Urinary bladder (tissue), 4 donors: ENCODE results near the gene KDM2A. TPM values are rescaled to one million over a fixed set of nuclear protein-coding genes. Genes with fewer than 3 reads are reported as not detected.

Experiments
- DNase-seq: peaks from one replicate; pipeline ENCODE4 v3.0.0-alpha.2; 2015; ENCODE audit errors: extremely low spot score
- H3K27ac ChIP-seq: one replicate; pipeline ENCODE4 v1.5.1; 2013; ENCODE audit warnings: low read depth, mild to moderate bottlenecking, moderate library complexity
- H3K36me3 ChIP-seq: one replicate; pipeline ENCODE4 v1.6.1; 2013; ENCODE audit warnings: mild to moderate bottlenecking, moderate library complexity; ENCODE audit not compliant: insufficient read depth
- H3K4me1 ChIP-seq: one replicate; pipeline ENCODE4 v1.6.1; 2013; ENCODE audit warnings: mild to moderate bottlenecking, moderate library complexity; ENCODE audit not compliant: insufficient read depth
- H3K4me3 ChIP-seq: one replicate; pipeline ENCODE4 v1.5.1; 2013; ENCODE audit warnings: low read depth, low read length
- WGBS: extraction: QIAGEN DNeasy Blood & Tissue Kit; methylation state at CpG from one replicate; pipeline ENCODE4 v1.1.7; 2013; 5-methylcytosine and 5-hydroxymethylcytosine counted together
- polyA plus RNA-seq: library from polyadenylated mRNA; stranded (reverse); fragments of 200-250 nt; gene quantifications from one replicate; pipeline ENCODE4 v1.2.3, GENCODE V29; 2013
- total RNA-seq: library from RNA; depleted of rRNA; stranded (reverse); fragments of >200 nt; gene quantifications from one replicate; pipeline ENCODE4 v1.2.3, GENCODE V29; 2014
- donor health status: healthy with polysubstance abuse.
- donor health status: healthy.

KDM2A gene
- total and polyA plus RNA-seq, 2 donors = 47.8 to 74.8 TPM

DNA sequence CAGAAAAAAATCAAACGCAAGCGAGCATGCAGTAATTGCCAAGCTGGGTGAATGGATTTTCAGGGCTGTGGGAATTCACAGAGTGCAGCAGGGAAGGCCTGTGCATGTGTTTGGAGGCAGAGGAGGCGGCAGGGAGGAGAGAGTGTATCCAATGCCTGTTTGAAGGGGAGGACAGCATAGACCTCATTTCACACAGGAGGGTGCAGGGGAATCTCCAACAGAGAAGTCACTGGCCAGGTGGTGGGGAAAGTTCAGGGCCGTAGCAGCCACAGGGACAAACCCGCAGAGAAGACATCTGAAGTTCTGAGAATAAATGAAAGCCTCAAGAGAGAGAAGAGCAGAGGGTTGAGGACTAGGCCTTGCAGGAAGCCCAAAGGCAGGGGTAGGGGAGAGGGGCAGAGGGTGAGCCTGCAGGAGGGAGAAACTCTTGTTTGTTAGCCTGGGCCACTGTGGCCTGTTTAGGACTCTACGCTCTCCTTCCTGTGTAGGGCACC is 19.2 kb upstream of the KDM2A start:
- WGBS = 94% methylated on average over 6 of the region's 6 CpGs
- Histone ChIP-seq H3K4me1 (no peaks in the 10 kb centered on the region), H3K4me3 (no peak overlapping the region), H3K27ac (no peak overlapping the region), H3K36me3 (no peaks in the 10 kb centered on the region)
- DNase-seq = no peak

DNA sequence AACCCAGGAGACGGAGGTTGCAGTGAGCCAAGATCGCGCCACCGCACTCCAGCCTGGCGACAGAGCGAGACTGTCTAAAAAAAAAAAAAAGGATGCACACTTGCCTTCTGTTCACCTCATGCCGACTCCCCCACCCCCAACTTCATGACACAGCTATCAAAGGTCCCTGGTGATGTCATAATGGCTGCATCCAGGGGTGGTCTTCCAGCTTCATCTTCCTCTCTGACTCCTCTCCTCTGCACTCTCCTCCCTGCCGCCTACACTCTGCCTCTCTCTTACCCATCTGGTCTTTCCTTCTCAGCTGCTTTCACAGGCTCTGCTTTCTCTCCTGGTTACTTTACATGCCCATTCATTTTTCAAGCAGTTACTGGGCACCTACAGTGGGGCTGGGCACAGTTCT is 16.4 kb upstream of the KDM2A start:
- 89% methylated on average over 8 of the region's 8 CpGs for WGBS
- Histone ChIP-seq H3K36me3 (no peaks in the 10 kb centered on the region), H3K27ac (no peak overlapping the region), H3K4me1 (no peaks in the 10 kb centered on the region), H3K4me3 (no peak overlapping the region)
- no peak for DNase-seq

DNA sequence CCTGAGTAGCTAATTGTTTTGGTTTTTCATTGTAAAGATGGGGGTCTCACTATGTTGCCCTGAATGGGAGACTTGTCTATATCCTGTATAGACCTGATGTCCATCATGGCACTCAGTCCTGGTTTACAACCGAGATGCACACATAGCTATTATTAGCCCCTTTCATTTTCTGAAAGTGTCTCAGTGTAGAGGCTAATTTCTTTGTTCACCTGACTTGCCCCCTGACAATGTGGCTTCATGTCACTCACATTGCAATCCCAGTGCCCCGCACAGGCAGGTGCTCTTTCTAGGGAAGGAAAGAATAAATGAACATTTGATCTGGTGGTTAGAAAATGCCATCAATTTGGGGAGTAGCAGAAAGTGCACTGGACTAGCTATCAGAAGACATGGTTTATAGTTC is 13.1 kb upstream of the KDM2A start:
- no peak overlapping the region for H3K4me3 ChIP-seq
- 93% methylated on average over 2 of the region's 2 CpGs for WGBS
- H3K4me1 ChIP-seq = no peaks in the 10 kb centered on the region
- no peak for DNase-seq
- no peak overlapping the region for H3K27ac ChIP-seq
- H3K36me3 ChIP-seq = no peaks in the 10 kb centered on the region

DNA sequence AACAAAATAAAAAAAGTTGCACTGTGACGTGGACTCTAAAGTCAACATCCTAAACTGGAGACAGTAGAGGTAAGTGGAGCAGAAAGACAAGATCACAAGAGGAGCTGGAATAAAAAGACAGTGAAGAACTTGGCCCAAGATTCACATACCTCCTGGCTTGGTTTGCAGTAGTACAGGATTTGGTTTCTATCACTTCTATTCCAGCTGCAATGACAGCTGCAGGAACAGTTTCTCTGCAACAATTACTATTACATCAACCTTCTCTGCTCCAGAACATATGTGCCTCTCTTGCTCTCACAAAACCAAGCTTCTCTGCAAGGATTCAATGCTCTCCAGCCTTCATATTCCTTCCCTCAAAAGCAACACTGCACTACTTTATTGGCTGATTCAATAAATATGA is 7.8 kb upstream of the KDM2A start:
- Histone ChIP-seq H3K4me3 (no peak overlapping the region), H3K4me1 (no peaks in the 10 kb centered on the region), H3K36me3 (no peaks in the 10 kb centered on the region), H3K27ac (no peak overlapping the region)
- DNase-seq = no peak
- 22% methylated on average over 1 of the region's 1 CpG for WGBS

DNA sequence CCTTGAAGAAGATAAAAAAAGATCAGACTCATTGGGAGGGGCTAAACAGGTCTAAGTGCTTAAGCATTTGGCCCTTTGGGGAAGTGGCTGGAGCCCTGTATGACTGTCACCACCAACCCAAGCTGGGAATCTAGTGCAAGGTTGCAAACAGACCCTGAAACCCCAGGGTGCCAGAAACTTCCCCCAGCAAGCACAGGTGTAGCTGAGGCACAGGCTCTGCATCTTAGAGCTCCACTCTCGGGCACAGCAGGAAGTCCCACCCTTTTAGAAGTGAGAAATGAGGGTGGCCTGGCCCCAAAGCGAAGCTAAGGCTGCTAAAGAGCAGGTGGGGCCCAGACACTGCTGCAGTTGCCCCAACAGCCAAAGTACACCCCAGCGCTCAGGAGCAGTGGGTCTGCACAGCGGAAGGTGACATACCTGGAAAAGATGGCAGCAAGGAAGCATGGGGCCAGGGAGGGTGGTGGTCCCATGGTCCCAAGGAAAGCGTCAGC is 5.8 kb upstream of the KDM2A start:
- no peak for DNase-seq
- 88% methylated on average over 5 of the region's 5 CpGs for WGBS

DNA sequence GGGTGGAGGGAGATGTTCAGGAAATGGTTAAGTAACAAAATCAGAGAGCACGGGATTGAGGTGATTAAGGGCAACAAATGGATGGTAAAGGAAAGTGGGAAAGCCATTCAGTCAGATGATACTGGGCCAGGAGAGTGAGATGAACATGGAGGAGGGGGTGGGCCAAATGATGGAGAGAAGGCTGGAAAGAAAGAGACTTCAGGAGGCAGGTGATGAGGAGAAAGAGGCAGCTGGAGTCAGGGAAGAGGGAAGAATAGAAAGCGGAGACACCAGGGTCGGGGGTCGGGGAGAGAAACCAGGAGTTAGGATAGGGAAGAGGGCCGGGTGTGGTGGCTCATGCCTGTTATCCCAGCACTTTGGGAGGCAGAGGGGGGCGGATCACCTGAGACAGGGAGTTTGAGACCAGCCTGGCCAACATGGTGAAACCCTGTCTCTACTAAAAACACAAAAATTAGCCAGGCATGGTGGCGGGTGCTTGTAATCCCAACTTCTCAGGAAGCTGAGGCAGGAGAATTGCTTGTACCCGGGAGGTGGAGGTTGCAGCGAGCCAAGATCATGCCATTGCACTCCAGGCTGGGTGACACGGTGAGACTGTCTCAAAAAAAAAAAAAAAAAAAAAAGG is 4.7 kb upstream of the KDM2A start:
- no peaks in the 10 kb centered on the region for H3K36me3 ChIP-seq
- no peak overlapping the region for H3K4me3 ChIP-seq
- 88% methylated on average over 10 of the region's 10 CpGs for WGBS
- no peak overlapping the region for H3K27ac ChIP-seq
- no peak for DNase-seq
- no peaks in the 10 kb centered on the region for H3K4me1 ChIP-seq

More for the DNA sequence above, 5.8 kb upstream of the KDM2A start:
- Histone ChIP-seq H3K27ac (no peak overlapping the region), H3K36me3 (no peaks in the 10 kb centered on the region), H3K4me3 (no peak overlapping the region), H3K4me1 (no peaks in the 10 kb centered on the region)

DNA sequence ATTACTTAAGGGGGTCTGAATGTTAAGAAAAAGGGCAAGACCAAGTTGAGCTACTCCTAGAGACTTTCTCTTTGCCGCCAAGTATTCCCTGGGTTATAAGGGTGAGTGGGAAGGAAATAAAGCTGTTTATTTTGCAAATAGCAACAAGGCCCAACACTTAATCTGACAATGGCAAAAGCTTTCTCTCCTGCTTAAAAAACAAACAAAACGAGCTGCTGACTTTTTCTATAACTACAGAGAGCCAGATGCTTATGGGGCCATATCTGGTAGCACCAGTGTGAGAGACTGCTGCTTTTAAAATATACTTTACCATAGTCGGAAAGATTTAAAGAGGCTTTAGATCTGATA is 2.3 kb upstream of the KDM2A start:
- DNase-seq = no peak
- Histone ChIP-seq H3K4me3 (no peak overlapping the region), H3K36me3 (no peaks in the 10 kb centered on the region), H3K27ac (no peak overlapping the region), H3K4me1 (no peaks in the 10 kb centered on the region)
- 64% methylated on average over 3 of the region's 3 CpGs for WGBS

DNA sequence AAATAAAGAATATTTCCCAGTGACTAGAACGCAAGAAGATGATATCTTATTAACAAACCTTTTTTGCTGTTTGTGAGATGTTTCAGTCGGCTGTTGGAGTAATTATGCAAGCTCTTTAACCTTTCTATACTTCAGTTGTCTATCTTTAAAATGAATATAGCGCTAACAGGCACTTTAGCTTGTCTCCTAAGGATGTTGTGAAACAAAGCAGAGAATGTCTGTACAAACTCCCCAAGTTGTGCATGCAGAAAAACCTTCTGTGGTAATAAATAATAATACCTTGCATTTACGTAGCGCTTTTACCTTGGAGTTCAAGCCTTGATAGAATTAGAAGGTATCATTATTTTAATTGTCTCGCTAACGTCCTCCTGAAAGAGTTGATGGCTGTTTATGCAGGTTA is 1.9 kb upstream of the KDM2A start:
- WGBS = 83% methylated on average over 7 of the region's 7 CpGs
- no peak overlapping the region for H3K4me3 ChIP-seq
- DNase-seq = no peak
- peaks cover under 1% of the 10 kb centered on the region for H3K36me3 ChIP-seq
- H3K4me1 ChIP-seq = no peaks in the 10 kb centered on the region
- no peak overlapping the region for H3K27ac ChIP-seq

DNA sequence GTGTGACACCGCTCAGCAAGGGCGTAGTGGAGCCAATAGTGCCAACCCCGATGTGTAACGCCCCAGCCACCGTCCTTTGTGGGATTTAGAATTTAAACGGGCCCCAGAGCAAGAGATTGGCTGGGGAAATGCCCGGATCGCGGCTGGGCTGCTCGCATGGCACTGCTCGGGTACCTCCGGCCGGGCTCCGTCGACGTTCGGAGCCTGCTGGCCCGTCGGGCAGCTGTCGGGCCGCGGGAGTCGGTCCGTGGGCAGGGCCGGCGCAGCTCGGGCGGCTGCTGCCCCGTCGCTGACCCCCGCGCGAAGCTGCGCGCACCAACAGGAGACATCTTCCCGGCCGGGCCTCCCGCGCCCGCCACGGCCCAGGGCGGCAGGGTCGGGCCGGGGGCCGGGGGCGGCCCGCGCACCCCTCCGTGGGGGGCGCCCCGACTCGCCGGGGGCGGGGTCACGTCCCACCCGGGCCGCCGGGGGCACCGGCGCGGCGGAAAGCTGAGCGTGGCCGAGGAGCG is 1.3 kb upstream of the KDM2A start:
- 7% methylated on average over 65 of the region's 65 CpGs for WGBS
- DNase-seq = no peak
- Histone ChIP-seq H3K4me1 (no peaks in the 10 kb centered on the region), H3K27ac (peak overlapping the region; percentile 99), H3K36me3 (peaks cover 2% of the 10 kb centered on the region), H3K4me3 (peak overlapping the region; percentile 69)

DNA sequence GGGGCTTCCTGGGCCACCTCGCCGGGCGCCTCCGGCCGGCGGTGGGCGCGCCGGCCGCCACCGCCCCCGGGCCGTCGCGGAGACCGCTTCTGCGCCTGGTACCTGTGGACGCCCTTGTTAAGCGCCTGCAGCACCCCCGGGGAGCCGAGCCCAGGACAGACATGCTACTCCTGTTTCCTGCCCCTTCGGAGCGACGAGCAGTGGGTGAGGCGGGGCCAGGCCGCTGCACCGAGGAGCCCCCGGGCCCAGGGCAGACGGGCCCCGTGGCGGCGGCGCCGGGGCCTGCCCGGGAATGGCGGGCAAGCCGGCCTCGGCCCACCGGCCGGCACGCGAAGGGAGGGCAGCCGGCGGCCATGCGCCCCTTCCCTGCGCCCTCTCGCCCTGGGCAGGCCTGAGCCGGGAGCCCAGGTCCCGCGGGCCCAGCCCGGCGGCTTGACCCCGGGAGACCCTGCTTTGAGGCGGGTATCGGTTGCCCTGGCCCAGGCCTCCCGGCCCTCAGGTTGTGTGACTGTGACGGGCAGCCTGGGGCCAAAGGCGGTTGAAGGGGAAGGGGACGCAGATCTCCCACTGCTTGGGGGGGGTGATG is 789 bp upstream of the KDM2A start:
- DNase-seq = no peak
- WGBS = under 1% methylated on average over 59 of the region's 59 CpGs
- peak overlapping the region; percentile 69 for H3K4me3 ChIP-seq

DNA sequence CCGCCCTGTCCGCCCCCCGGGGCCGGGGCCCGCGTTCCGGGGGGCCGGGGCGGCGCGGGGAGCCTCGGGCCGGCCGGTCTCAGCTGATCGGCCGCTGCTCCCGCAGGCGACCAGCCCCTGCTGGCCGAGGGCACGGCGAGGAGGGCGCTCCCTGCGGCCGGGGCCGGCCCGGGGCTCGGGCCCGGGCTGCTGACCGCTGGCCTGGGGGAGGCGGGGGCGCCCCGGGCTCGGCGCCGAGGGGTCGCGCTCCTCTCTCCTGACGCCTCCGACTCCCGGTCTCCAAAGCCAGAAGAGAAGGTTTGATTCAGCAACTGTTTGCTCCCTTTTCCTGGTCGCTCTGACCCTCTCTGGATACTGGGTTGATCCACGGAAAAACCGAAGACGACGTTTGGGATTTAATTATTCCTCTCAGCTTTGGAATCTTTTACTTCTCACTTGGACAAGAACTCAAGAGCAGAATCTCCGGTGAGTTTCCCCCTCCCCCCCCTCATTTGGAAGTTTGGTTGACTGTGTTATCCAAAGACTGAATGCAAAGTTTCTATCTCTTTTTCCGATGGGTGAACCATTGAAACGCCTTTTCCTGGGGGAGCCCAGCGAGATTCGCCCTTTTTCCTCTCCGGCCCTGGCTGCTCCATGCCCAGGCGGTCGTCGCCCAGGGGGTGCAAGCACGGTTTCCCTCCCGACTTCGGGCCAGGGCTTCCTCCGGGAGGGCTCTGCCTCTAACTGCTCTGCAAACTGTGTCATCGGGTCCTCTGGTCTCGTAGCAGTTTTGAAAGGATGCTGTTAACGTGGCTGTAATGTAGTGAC is 725 bp downstream of the KDM2A start:
- under 1% methylated on average over 61 of the region's 61 CpGs for WGBS
- H3K4me1 ChIP-seq = no peaks in the 10 kb centered on the region
- DNase-seq = no peak
- H3K27ac ChIP-seq = peak overlapping the region; percentile 100
- H3K4me3 ChIP-seq = peak overlapping the region; percentile 100
- peaks cover 2% of the 10 kb centered on the region for H3K36me3 ChIP-seq

More for the DNA sequence above, 789 bp upstream of the KDM2A start:
- Histone ChIP-seq H3K4me1 (no peaks in the 10 kb centered on the region), H3K27ac (peak overlapping the region; percentile 99), H3K36me3 (peaks cover 2% of the 10 kb centered on the region)

DNA sequence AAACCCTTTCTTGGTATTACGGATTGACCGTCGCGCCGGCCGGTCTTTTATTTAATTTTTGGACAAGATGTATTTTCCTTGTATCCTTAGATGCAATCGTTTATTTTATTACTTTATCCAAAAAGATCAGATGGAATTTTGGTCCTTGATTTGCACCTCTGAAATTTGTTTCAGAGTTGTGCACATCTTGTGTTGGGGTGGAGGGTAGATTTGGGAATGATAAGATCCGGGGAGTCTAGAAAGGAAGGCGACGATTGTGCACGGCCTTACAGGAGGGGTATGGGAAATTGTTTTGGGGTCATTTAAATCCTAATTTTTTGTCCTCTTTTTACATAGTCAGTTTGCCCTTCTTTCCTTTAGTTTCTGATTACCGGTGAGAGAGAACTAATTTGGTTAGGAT is 1.4 kb downstream of the KDM2A start:
- under 1% methylated on average over 12 of the region's 12 CpGs for WGBS
- Histone ChIP-seq H3K27ac (peak overlapping the region; percentile 31), H3K4me3 (peak overlapping the region; percentile 100), H3K4me1 (no peaks in the 10 kb centered on the region), H3K36me3 (peaks cover 2% of the 10 kb centered on the region)
- DNase-seq = no peak

DNA sequence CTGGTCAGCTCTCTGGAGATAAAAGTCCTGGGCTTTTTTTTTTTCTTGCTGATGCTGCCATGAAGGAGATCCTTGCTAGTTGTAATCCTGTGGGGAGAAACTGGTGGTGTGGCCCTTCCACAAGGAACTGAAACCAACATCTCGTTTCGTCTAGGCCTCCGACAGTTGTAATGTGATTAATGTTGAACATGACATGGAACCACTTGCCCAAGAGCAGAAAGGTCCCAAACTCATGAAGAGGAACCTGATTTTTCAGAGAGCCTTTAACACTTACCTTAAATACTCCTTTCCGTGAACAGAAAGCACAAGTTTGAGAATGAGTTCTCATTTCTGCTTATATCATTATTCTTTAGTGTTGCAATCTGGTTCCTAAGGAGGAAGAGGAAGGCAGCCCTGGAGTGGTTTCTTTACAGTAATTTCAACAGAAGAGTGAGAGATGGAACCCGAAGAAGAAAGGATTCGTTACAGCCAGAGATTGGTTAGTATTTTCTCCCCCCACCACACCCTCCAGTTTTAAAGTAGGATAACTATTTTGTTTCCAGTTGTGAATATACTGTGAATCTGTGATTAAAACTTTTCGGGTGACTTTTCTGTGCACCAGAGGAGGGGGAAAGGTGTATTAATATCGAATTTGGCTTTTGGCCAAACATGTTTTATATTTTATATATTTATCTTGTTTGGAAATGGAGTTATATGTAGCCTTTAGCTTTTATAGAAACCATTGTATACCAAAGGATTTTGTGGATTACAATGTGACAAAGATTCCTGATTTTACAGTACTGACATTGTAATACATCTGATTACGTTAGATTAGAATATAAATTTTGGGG is 2.0 kb downstream of the KDM2A start:
- peak overlapping the region; percentile 100 for H3K4me3 ChIP-seq
- H3K27ac ChIP-seq = peak overlapping the region; percentile 38
- no peak for DNase-seq
- H3K4me1 ChIP-seq = no peaks in the 10 kb centered on the region
- WGBS = 6% methylated on average over 9 of the region's 9 CpGs
- peaks cover 2% of the 10 kb centered on the region for H3K36me3 ChIP-seq
